Keratinocyte (primary cell): ENCODE results near the gene NBEAL2. TPM values are rescaled to one million over a fixed set of nuclear protein-coding genes. Genes with fewer than 3 reads are reported as not detected.

Experiments
- DNase-seq: peaks from one replicate; pipeline ENCODE4 v3.0.0-alpha.2; 2011; ENCODE audit warnings: low read depth, missing footprints, low spot score
- FAIRE-seq: peaks from 2 replicates; lab custom pipeline; 2011; peaks lifted over from hg19 to GRCh38; lab: Jason Lieb, UNC
- H2AFZ ChIP-seq: 2 replicates; pipeline ENCODE4 v1.6.0; 2012; ENCODE audit warnings: low read length, control low read depth, inconsistent platforms; ENCODE audit not compliant: control insufficient read depth
- H3K27ac ChIP-seq: 2 replicates; pipeline ENCODE4 v1.5.1; 2011; ENCODE audit warnings: low read length; ENCODE audit not compliant: control insufficient read depth, insufficient read depth
- H3K27me3 ChIP-seq: 3 replicates; pipeline ENCODE4 v1.6.0; 2011; ENCODE audit warnings: low read length; ENCODE audit not compliant: control insufficient read depth, insufficient read depth; ENCODE audit errors: extremely low read depth
- H3K36me3 ChIP-seq, 2 experiments: 2 replicates in 1 of 2; 3 replicates in 1 of 2; pipeline ENCODE4 v1.5.1; 2011; ENCODE audit warnings: low read length in 2 of 2, mild to moderate bottlenecking in 1 of 2; ENCODE audit not compliant: control insufficient read depth in 2 of 2, insufficient read depth in 2 of 2; ENCODE audit errors: extremely low read depth in 1 of 2
- H3K4me1 ChIP-seq: 3 replicates; pipeline ENCODE4 v1.5.1; 2011; ENCODE audit warnings: low read length; ENCODE audit not compliant: control insufficient read depth, insufficient read depth; ENCODE audit errors: extremely low read depth
- H3K4me2 ChIP-seq: 3 replicates; pipeline ENCODE4 v1.6.0; 2011; ENCODE audit warnings: low read depth, low read length; ENCODE audit not compliant: control insufficient read depth, insufficient read depth; ENCODE audit errors: extremely low read depth
- H3K4me3 ChIP-seq, 3 experiments: fragments of 200-600 bp in 1 of 3; sonication (generic) in 1 of 3; 2 replicates in 2 of 3; 3 replicates in 1 of 3; pipeline ENCODE4 v1.5.1; 2011 to 2016; ENCODE audit warnings: low read length in 3 of 3, mild to moderate bottlenecking in 3 of 3, control low read depth in 2 of 3, inconsistent platforms in 1 of 3, low read depth in 1 of 3, mixed read lengths in 1 of 3, mixed run types in 1 of 3, moderate library complexity in 1 of 3; ENCODE audit not compliant: control insufficient read depth in 2 of 3, insufficient read depth in 2 of 3; ENCODE audit errors: extremely low read depth in 1 of 3
- H3K79me2 ChIP-seq: 2 replicates; pipeline ENCODE4 v1.6.0; 2012; ENCODE audit warnings: low read length; ENCODE audit not compliant: control insufficient read depth, insufficient read depth
- H3K9ac ChIP-seq: 3 replicates; pipeline ENCODE4 v1.6.0; 2011; ENCODE audit warnings: low read length; ENCODE audit not compliant: control insufficient read depth, insufficient read depth; ENCODE audit errors: extremely low read depth
- H3K9me1 ChIP-seq: 3 replicates; pipeline ENCODE4 v1.6.0; 2011; ENCODE audit warnings: low read length; ENCODE audit not compliant: control insufficient read depth, insufficient read depth; ENCODE audit errors: extremely low read depth
- H3K9me3 ChIP-seq: 2 replicates; pipeline ENCODE4 v1.5.1; 2012; ENCODE audit warnings: low read depth, low read length; ENCODE audit not compliant: control insufficient read depth
- H4K20me1 ChIP-seq: 3 replicates; pipeline ENCODE4 v1.6.0; 2011; ENCODE audit warnings: low read length; ENCODE audit not compliant: control insufficient read depth, insufficient read depth; ENCODE audit errors: extremely low read depth
- EZH2 ChIP-seq: IDR thresholded peaks from one replicate; pipeline ENCODE4 v1.6.1; 2012; ENCODE audit warnings: inconsistent platforms, mild to moderate bottlenecking, low read length, moderate library complexity
- dilution Hi-C: fragments of 300-500 bp; cut with MboI; formaldehyde crosslinking; loops from one replicate; pipeline ENCODE4 v1.7.0; 2020; ENCODE audit warnings: low sequenced_read_pairs; ENCODE audit not compliant: extremely low pct_ligation_motif_present
- polyA plus RNA-seq, 5 experiments: library from polyadenylated mRNA; depleted of rRNA in 3 of 5; stranded (reverse) in 3 of 5; stranded (forward) in 1 of 5; unstranded in 1 of 5; fragments of >200 nt; gene quantifications; 1 replicate in 1 of 5; 2 replicates in 3 of 5; 3 replicates in 1 of 5; pipeline versions ENCODE4 v1.2.1 to v1.2.3, GENCODE V29; 2011 to 2012; ENCODE audit warnings: missing spikeins in 2 of 5, low read depth in 1 of 5, low replicate concordance in 1 of 5
- TF ChIP-seq, protein P1 (sequence below), 3 experiments: IDR thresholded peaks in 1 of 3; conservative IDR thresholded peaks in 1 of 3; optimal IDR thresholded peaks in 1 of 3; 2 replicates in 2 of 3; 3 replicates in 1 of 3; pipeline versions ENCODE3 to v1.5.1; 2011; ENCODE audit warnings: low read length in 3 of 3, mild to moderate bottlenecking in 3 of 3, moderate library complexity in 2 of 3, control low read depth in 1 of 3, inconsistent platforms in 1 of 3; ENCODE audit not compliant: insufficient read depth in 2 of 3; ENCODE audit errors: extremely low read depth in 1 of 3

NBEAL2 gene
- polyA plus RNA-seq, 1 donor (not counting 4 experiments of a cell fraction or from before 2014, with no cell fraction given) = 22.8 TPM

DNA sequence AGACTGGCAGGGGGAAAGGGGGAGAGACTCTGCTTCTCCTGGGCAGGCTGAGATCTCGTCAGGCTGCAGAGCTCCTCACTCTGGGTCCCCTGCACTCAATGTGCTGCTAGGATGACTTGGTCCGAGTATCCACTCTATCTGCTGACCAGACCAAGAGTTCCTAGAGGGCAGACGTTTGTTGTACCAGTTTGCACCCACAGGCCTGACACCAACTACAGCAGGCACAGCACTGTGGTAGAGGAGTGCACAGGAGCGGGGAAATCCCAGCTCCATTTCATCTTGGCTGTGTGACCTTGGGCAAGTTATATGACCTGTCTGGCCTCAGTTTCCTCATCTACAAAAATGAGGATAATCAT, 31.9 kb upstream of the NBEAL2 start:
- peak overlapping the region; percentile 95 for H3K27ac ChIP-seq
- TF ChIP-seq, protein P1, sequence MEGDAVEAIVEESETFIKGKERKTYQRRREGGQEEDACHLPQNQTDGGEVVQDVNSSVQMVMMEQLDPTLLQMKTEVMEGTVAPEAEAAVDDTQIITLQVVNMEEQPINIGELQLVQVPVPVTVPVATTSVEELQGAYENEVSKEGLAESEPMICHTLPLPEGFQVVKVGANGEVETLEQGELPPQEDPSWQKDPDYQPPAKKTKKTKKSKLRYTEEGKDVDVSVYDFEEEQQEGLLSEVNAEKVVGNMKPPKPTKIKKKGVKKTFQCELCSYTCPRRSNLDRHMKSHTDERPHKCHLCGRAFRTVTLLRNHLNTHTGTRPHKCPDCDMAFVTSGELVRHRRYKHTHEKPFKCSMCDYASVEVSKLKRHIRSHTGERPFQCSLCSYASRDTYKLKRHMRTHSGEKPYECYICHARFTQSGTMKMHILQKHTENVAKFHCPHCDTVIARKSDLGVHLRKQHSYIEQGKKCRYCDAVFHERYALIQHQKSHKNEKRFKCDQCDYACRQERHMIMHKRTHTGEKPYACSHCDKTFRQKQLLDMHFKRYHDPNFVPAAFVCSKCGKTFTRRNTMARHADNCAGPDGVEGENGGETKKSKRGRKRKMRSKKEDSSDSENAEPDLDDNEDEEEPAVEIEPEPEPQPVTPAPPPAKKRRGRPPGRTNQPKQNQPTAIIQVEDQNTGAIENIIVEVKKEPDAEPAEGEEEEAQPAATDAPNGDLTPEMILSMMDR (optimal IDR thresholded peaks at IDR 0.05 in 1 of 3, IDR thresholded peaks at IDR 0.05 in 1 of 3, conservative IDR thresholded peaks at IDR 0.05 in 1 of 3; ENCODE audit: extremely low read depth in 1 of 3, insufficient read depth in 2 of 3, low read length in 3 of 3) = no peak
- TF ChIP-seq EZH2 = no peak
- DNase-seq (no peak), FAIRE-seq (no peak)
- H3K79me2 ChIP-seq = peaks cover 65% of the 10 kb centered on the region
- peak overlapping the region; percentile 67 for H3K9ac ChIP-seq
- dilution Hi-C loops = no loop called here
- peak overlapping the region; percentile 67 for H3K4me2 ChIP-seq
- H3K4me1 ChIP-seq = peaks cover 74% of the 10 kb centered on the region
- no peaks in the 10 kb centered on the region for H3K9me3 ChIP-seq
- peaks cover 25% of the 10 kb centered on the region for H4K20me1 ChIP-seq
- H3K4me3 ChIP-seq = no peak overlapping the region
- no peak overlapping the region for H2AFZ ChIP-seq
- H3K9me1 ChIP-seq = peaks cover 18% of the 10 kb centered on the region
- peaks cover 0 to 12% of the 10 kb centered on the region in 2 experiments for H3K36me3 ChIP-seq
- no peaks in the 10 kb centered on the region for H3K27me3 ChIP-seq

DNA sequence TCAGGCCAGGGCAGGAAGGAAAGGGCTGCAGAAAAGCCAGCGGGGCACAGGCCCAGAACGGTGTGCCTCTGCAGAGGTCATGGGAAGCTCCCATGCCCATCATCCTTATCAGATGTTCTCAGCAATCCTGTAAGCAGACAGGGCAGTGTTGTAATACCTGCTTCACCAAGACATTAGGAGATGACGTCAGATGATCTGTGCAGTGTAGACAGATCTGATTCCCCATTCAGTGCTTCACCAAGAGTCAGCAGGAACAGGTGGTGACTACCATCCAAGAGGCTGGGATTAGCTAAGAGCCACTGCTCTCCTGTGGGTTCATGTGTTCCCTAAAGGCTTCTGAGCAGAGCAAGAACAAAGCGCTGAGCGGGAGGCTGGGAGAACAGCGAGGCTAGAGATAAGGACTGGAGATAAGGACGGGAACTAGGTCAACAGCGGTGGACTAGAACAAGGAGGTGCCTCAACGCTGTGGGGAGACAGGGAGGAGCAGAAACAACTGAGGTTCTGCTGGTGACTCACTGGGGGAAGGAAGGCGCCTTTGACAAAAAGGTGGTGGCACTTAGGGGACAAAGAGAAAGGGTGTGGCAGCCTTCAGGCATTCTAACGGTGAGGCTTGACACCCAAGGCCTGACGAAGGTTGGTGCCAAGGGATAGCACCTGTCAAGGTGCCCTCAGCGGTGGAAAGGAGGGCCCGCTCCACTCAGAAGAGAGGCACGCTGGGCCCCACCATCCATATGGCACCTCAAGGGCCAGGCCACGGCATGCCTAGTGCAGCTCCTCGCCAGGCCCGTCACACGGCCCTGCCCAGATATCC, 31.3 kb upstream of the NBEAL2 start:
- dilution Hi-C loops = no loop called here
- no peaks in the 10 kb centered on the region for H3K9me3 ChIP-seq
- peak overlapping the region; percentile 67 for H3K9ac ChIP-seq
- H3K4me2 ChIP-seq = peak overlapping the region; percentile 67
- H2AFZ ChIP-seq = no peak overlapping the region
- DNase-seq (peak; percentile 86), FAIRE-seq (peak; percentile 80)
- peak overlapping the region; percentile 95 for H3K27ac ChIP-seq
- H3K27me3 ChIP-seq = no peaks in the 10 kb centered on the region
- no peak overlapping the region for H3K4me3 ChIP-seq
- peaks cover 24% of the 10 kb centered on the region for H3K9me1 ChIP-seq
- H3K79me2 ChIP-seq = peaks cover 66% of the 10 kb centered on the region
- peaks cover 2 to 12% of the 10 kb centered on the region in 2 experiments for H3K36me3 ChIP-seq
- TF ChIP-seq EZH2 = no peak
- TF ChIP-seq, protein P1 (optimal IDR thresholded peaks at IDR 0.05 in 1 of 3, IDR thresholded peaks at IDR 0.05 in 1 of 3, conservative IDR thresholded peaks at IDR 0.05 in 1 of 3; ENCODE audit: extremely low read depth in 1 of 3, insufficient read depth in 2 of 3, low read length in 3 of 3) = no peak
- peaks cover 67% of the 10 kb centered on the region for H3K4me1 ChIP-seq
- peaks cover 25% of the 10 kb centered on the region for H4K20me1 ChIP-seq
